Pancreas (tissue), 10 donors: ENCODE measurements around the gene BCAT1. TPM values are rescaled to one million over a fixed set of nuclear protein-coding genes. Genes with fewer than 3 reads are reported as not detected.

Experiments
- ATAC-seq, 4 donors: fragments of 200-7000 bp; cut with Tn5 transposase; one replicate each; pipeline versions ENCODE4 v1.8.0 to v1.9.1; 2020; ENCODE audit warnings: mild to moderate bottlenecking in 4 of 4, moderate library complexity in 4 of 4
- DNase-seq, 6 donors: peaks; one replicate each; pipeline ENCODE4 v3.0.0-alpha.2; 2020
- FAIRE-seq: peaks from 2 replicates; lab custom pipeline; 2012; peaks lifted over from hg19 to GRCh38; lab: Jason Lieb, UNC
- H3K27ac ChIP-seq, 4 donors: fragments of 200-600 bp; sonication (generic); 1 replicate in 3 of 4; 2 replicates in 1 of 4; pipeline versions ENCODE4 v1.5.0 to v1.8.0; 2020
- H3K27me3 ChIP-seq, 4 donors: fragments of 200-600 bp; one replicate each; pipeline ENCODE4 v1.8.0; 2021
- H3K36me3 ChIP-seq, 3 donors: fragments of 200-600 bp; sonication (generic) in 1 of 3; one replicate each; pipeline versions ENCODE4 v1.5.0 to v1.8.0; 2020 to 2021
- H3K4me1 ChIP-seq, 3 donors: fragments of 200-600 bp; one replicate each; pipeline ENCODE4 v1.8.0; 2021
- H3K4me3 ChIP-seq, 4 donors: fragments of 200-600 bp; sonication (generic) in 2 of 4; one replicate each; pipeline versions ENCODE4 v1.5.0 to v1.8.0; 2020 to 2021
- H3K9me3 ChIP-seq, 4 donors: fragments of 200-600 bp; one replicate each; pipeline ENCODE4 v1.8.0; 2021
- CTCF ChIP-seq, 4 donors: fragments of 200-600 bp; sonication (generic) in 3 of 4; IDR thresholded peaks; one replicate each; pipeline versions ENCODE4 v1.5.0 to v1.8.0; 2021; ENCODE audit warnings: antibody characterized with exemption in 4 of 4
- WGBS, 2 donors: extraction: QIAGEN DNeasy Blood & Tissue Kit; methylation state at CpG; one replicate each; pipeline ENCODE4 v1.1.7; 2013; 5-methylcytosine and 5-hydroxymethylcytosine counted together
- intact Hi-C, 3 donors: fragments of 100-400 bp; cut with DNase I; formaldehyde crosslinking; loops; one replicate each; pipeline versions ENCODE4 v1.11.1 to v1.14.2; 2022
- polyA plus RNA-seq, 2 donors: library from polyadenylated mRNA; stranded (reverse); fragments of 200-250 nt; gene quantifications; one replicate each; pipeline ENCODE4 v1.2.3, GENCODE V29; 2013
- total RNA-seq, 6 donors: library from RNA; stranded (reverse); fragmentation: NEBNext Ultra II Directional in 4 of 6; extraction: Animal tissue kit (Norgen Biotek cat#: 25700) in 4 of 6; gene quantifications; one replicate each; pipeline versions ENCODE4 v1.2.1 to v1.2.4, GENCODE V29; 2021 to 2023
- donor health status: healthy with polysubstance abuse.
- donor health status: DM: no; HTN: no; CAD: no; lungs with moderate emphysema.
- donor health status: DM: no; HTN: no; CAD: no.
- donor health status: control.
- donor health status: control.
- donor health status: Bipolar disorder and iron deficiency.
- donor health status: DM: yes; HTN: yes; CAD: no.
- donor health status: DM: no; HTN: no; CAD: no.
- donor health status: DM: no; HTN: no; CAD: no.
- donor health status: DM: yes; HTN: yes; CAD: no.

BCAT1 gene
- total and polyA plus RNA-seq, 8 donors = 7.6 to 121 (median 67.7) TPM

GRCh38 chr12:24881724-24882371, 67.1 kb downstream of the BCAT1 start:
- Histone ChIP-seq H3K4me1 (peaks cover 13 to 21% (median 18%) of the 10 kb centered on the region in 3 donors), H3K27ac (peak overlapping the region; percentile 39 to 79 (median 62)), H3K36me3 (peaks cover 0 to 10% (median 0%) of the 10 kb centered on the region in 3 donors), H3K9me3 (no peaks in the 10 kb centered on the region), H3K4me3 (no peak overlapping the region), H3K27me3 (no peaks in the 10 kb centered on the region)
- DNase-seq (no peak), FAIRE-seq (no peak), ATAC-seq (peak; percentile 73 to 81 (median 80))
- no peak for TF ChIP-seq CTCF (IDR thresholded peaks at IDR 0.05)
- WGBS, 2 donors = 33% methylated on average over 4 of the region's 4 CpGs
- intact Hi-C loops = no loop called here

- Histone ChIP-seq H3K4me3 (no peak overlapping the region), H3K27ac (peak overlapping the region; percentile 39 to 79 (median 62)), H3K27me3 (no peaks in the 10 kb centered on the region), H3K36me3 (peaks cover 0 to 10% (median 0%) of the 10 kb centered on the region in 3 donors), H3K9me3 (no peaks in the 10 kb centered on the region), H3K4me1 (peaks cover 13 to 21% (median 18%) of the 10 kb centered on the region in 3 donors)
- peak in 1 of 4 donors; percentile 1 for ATAC-seq
- 61 to 64% methylated on average over 8 of the region's 8 CpGs for WGBS, 2 donors
- no peak for FAIRE-seq
- no peak for TF ChIP-seq CTCF (IDR thresholded peaks at IDR 0.05)
- intact Hi-C loops = no loop called here
- no peak for DNase-seq
These were observed 67.7 kb downstream of the BCAT1 start for GRCh38 chr12:24881227-24881626.

- FAIRE-seq (no peak), DNase-seq (peak in 4 of 6 donors; percentile 41 to 59 (median 53)), ATAC-seq (peak; percentile 73 to 83 (median 76))
- WGBS, 2 donors = 58 to 62% methylated on average over 5 of the region's 5 CpGs
- Histone ChIP-seq H3K9me3 (no peaks in the 10 kb centered on the region), H3K27ac (peak overlapping the region in 3 of 4 donors; percentile 39 to 79 (median 73)), H3K36me3 (peaks cover 0 to 10% (median 0%) of the 10 kb centered on the region in 3 donors), H3K4me1 (peaks cover 13 to 21% (median 18%) of the 10 kb centered on the region in 3 donors), H3K27me3 (no peaks in the 10 kb centered on the region), H3K4me3 (no peak overlapping the region)
- TF ChIP-seq CTCF (IDR thresholded peaks at IDR 0.05) = no peak
- intact Hi-C loops = no loop called here
These were observed 68.2 kb downstream of the BCAT1 start for GRCh38 chr12:24880732-24881131.

GRCh38 chr12:24879644-24880043, 69.3 kb downstream of the BCAT1 start:
- DNase-seq (no peak), ATAC-seq (peak in 3 of 4 donors; percentile 8 to 15 (median 10)), FAIRE-seq (no peak)
- H3K36me3 ChIP-seq = peaks cover 0 to 10% (median 0%) of the 10 kb centered on the region in 3 donors
- no peaks in the 10 kb centered on the region for H3K27me3 ChIP-seq
- intact Hi-C loops = no loop called here
- H3K4me3 ChIP-seq = no peak overlapping the region
- 54 to 61% methylated on average over 2 of the region's 2 CpGs for whole genome bisulfite sequencing, 2 donors
- H3K9me3 ChIP-seq = no peaks in the 10 kb centered on the region
- H3K27ac ChIP-seq = peak overlapping the region in 3 of 4 donors; percentile 2 to 79 (median 73)
- no peak for TF ChIP-seq CTCF (IDR thresholded peaks at IDR 0.05)
- H3K4me1 ChIP-seq = peaks cover 13 to 21% (median 18%) of the 10 kb centered on the region in 3 donors

GRCh38 chr12:24875014-24875413, 73.9 kb downstream of the BCAT1 start:
- ATAC-seq (no peak), DNase-seq (no peak), FAIRE-seq (no peak)
- Histone ChIP-seq H3K27ac (no peak overlapping the region), H3K4me3 (no peak overlapping the region), H3K9me3 (no peaks in the 10 kb centered on the region), H3K36me3 (peaks cover 0 to 10% (median 0%) of the 10 kb centered on the region in 3 donors), H3K27me3 (no peaks in the 10 kb centered on the region), H3K4me1 (peaks cover 4 to 8% (median 7%) of the 10 kb centered on the region in 3 donors)
- TF ChIP-seq CTCF (IDR thresholded peaks at IDR 0.05) = no peak
- intact Hi-C loops = no loop called here
- WGBS, 2 donors = 94 to 98% methylated on average over 3 of the region's 3 CpGs
